Occipital lobe (tissue), 2 donors: ENCODE measurements around the gene ZNF541. TPM values are rescaled to one million over a fixed set of nuclear protein-coding genes. Genes with fewer than 3 reads are reported as not detected.
"Not testable (repeated sequence)": the region's sequence is repeated elsewhere in the genome, so short reads cannot be mapped to it uniquely, and the experiment has no call there.

ENCODE experiments used
- DNase-seq: peaks from one replicate; lab custom pipeline; 2025; lab: John Stamatoyannopoulos, UW
- total RNA-seq: library from RNA; depleted of rRNA; stranded (reverse); fragments of >200 nt; gene quantifications from one replicate; pipeline ENCODE4 v1.2.3, GENCODE V29; 2014

The ZNF541 gene
- total RNA-seq, 1 donor from 2014 or later, result not detected

DNA sequence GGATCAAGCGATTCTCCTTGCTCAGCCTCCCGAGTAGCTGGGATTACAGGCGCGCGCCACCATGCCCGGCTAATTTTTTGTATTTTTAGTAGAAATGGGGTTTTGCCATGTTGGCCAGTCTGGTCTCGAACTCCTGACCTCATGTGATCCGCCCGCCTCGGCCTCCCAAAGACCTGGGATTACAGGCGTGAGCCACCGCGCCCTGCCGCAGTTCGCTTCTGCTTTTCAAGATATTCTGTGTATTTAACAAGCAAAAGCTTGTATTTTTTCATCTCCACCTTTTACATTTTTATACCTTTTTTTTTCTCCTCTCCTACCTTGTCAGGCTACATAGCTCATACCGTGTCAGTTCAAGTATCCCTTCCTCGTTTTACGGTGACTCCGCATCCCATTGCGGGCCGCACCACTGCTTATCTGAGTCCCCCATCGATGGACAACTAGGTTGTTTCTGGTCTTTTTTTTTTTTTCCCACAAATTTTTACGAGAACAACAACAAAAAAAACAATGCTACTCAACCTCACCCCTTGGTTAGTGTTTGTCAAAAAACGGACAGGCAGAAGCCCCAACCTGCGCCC lies 26.8 kb upstream of the ZNF541 start:
- DNase-seq, result not testable (repeated sequence)

- DNase-seq, result peak; percentile 13
Measured at GRCh38 chr19:47598407-47599349, 25.7 kb upstream of the ZNF541 start.

- DNase-seq, result no peak
Measured at GRCh38 chr19:47595944-47596343, 23.0 kb upstream of the ZNF541 start.

- no peak for DNase-seq
Measured at GRCh38 chr19:47593860-47594259, 20.9 kb upstream of the ZNF541 start.

DNA sequence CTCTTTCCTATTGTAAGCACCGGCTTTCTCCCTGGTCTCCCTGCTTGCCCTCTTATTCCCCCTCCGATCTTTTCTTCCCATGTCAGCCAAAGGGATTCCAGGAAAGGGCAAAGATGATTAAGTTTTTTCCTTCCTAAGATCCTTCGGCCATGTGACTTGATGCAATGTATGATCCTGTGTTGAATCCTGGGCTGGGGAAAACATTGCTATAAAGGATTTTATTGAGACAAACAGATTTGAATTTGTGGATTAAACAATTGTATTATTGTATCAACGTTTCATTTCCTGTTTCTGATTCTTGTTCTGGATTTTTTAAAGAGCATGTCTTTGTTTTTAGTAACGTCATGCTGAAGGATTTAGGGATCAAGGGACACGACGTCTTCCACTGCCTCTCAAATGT lies 16.9 kb upstream of the ZNF541 start:
- no peak for DNase-seq

DNA sequence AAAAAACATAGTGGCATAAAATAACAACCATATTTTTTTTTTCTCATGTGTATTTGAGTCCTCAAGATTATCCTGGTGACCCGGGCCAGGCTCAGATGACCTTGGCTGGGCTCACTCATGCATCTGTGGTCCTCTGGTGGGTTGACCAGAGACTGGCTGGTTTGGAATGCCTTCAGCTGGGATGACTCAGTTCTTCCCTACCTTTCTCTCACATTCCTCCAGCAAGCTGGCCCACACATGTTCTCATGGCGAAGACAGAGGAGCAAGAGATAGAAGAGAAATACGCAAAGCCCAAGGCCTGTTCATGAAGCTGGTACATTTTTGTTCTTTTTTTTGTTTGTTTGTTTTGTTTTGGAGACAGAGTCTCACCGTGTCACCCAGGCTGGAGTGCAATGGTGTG lies 14.3 kb upstream of the ZNF541 start:
- DNase-seq, result no peak

GRCh38 chr19:47583161-47583560 lies 10.2 kb upstream of the ZNF541 start:
- DNase-seq, result not testable (repeated sequence)

DNA sequence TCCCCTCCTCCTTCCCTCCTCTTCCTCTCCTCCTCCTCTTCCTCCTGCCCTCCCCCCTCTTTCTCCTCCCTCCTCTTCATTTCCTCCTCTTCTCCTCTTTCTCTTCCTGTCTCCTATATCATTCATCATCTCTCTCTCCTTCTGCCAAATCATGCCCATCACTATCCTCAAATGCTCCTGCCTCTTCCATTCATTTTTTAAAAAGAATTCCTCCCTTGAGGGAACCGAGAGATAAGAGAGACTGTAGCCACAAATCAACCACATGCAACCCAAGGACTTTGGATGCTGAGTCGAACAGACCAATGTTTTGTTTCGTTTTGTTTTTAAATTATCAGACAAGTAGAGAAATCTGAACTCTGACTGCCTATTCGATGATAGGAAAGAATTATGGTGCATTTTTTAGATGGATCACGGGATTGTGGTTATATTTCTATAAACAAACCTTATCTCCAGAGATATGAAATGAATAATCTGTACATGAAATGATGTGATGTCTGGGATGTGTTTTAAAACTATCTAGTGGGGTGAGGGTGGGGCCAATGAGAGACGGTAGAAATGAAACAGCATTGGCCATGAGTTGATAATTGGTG lies 9.5 kb upstream of the ZNF541 start:
- no peak for DNase-seq

- DNase-seq, result no peak
Measured at GRCh38 chr19:47581605-47582319, 8.8 kb upstream of the ZNF541 start.

GRCh38 chr19:47580397-47580796 lies 7.4 kb upstream of the ZNF541 start:
- DNase-seq, result no peak

DNA sequence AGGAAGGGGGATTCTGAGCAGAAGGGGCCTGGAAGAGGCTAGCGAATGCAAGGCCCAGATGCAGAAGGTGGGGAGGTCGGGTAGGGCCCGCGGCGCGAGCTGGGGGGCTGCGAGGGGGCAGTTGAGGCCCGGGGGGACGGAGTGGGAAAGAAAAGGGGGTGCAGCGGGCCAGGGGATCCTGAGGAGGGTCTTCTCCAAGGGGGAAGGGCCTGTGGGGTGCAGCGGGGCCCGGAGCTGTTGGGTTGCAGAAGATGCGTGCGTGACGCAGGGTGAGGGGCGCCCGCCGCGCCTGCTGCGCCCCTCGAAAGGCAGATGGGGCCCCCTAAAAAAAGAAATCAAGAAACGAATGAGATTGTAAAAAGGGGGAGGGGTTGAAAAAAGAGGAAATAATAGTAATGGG lies 313 bp downstream of the ZNF541 start:
- no peak for DNase-seq

DNA sequence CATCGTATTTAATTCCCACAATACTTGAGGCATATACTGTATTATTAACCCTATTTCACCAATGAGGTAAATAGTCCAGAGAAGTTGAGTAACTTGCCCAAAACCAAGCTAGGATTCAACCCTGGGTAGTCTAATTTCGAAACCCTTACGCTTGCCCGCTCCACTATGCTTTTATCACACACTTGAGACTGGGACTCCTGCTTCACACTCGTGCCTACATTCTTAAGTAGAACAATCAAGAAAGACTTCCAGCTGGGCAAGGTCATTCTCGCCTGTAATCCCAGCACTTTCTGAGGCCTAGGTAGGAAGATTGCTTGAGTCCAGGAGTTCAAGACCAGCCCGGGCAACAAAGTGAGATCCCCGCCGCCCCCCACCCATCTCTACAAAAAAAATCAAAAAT lies 3.6 kb downstream of the ZNF541 start:
- DNase-seq, result no peak

DNA sequence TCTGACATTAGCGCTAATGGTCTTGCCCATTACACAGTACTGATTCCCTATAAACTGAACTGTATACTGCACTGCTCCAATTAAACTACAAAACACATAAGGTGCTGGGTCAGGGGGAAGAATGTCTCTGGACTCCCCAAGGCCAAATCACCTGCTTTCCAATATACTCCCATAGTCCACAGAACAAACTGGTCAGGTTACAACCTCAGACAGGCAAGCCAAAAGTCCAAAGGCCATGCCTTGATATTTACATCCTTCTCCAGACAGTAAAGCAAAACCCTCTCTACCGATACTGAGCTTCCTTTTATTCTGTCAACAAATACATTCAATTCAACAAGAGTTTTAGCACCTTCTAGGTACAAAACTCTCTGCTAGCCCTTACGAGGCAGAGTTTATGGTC lies 8.9 kb downstream of the ZNF541 start:
- DNase-seq, result no peak

DNA sequence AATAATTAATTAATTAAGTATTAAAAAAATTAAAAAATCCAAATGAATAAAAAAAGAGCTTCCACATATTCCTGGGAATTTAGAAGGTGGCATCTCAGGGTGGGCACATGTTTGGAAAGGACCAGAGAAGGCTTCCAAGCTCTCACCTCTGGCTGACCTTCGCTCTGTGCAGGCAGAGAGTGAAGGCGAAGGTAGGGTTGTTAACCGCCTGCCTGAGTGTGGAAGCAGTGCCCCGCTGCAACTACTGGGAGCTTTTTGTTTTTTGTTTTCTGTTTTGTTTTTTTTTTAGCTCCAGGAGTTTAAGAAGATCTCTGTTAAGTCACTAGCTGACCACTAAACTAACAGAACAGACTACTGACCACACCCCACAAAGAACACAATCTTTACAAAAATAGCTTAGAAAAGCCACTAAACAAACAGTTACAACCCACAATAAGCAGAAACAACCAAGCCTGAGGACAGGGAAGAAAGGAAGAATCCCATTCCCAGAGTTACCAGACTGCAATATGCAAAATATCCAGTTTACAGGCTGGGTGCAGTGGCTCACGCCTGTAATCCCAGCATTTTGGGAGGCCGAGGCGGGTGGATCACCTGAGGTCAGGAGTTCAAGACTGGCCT lies 11.4 kb downstream of the ZNF541 start:
- DNase-seq, result no peak

DNA sequence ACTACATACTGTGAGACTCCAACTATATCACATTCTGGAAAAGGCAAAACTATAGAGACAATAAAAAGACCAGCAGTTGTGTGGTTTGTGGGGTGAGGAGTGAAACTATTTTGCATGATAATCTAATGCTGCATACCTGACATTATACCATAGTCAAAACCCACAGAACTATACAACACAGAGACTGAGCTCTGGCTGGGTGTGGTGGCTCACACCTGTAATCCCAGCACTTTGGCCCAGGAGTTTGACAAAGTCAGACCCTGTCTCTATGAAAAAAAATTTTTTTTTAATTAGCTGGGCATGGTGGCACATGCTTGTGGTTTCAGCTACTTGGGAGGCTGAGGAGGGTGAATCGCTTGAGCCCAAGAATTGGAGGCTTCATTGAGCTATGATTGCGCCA lies 11.9 kb downstream of the ZNF541 start:
- no peak for DNase-seq

- DNase-seq, result no peak
Measured at GRCh38 chr19:47550129-47550528, 22.8 kb downstream of the ZNF541 start.

- no peak for DNase-seq
Measured at GRCh38 chr19:47549261-47549862, 23.6 kb downstream of the ZNF541 start.

GRCh38 chr19:47547199-47547598 lies 25.7 kb downstream of the ZNF541 start:
- no peak for DNase-seq

DNA sequence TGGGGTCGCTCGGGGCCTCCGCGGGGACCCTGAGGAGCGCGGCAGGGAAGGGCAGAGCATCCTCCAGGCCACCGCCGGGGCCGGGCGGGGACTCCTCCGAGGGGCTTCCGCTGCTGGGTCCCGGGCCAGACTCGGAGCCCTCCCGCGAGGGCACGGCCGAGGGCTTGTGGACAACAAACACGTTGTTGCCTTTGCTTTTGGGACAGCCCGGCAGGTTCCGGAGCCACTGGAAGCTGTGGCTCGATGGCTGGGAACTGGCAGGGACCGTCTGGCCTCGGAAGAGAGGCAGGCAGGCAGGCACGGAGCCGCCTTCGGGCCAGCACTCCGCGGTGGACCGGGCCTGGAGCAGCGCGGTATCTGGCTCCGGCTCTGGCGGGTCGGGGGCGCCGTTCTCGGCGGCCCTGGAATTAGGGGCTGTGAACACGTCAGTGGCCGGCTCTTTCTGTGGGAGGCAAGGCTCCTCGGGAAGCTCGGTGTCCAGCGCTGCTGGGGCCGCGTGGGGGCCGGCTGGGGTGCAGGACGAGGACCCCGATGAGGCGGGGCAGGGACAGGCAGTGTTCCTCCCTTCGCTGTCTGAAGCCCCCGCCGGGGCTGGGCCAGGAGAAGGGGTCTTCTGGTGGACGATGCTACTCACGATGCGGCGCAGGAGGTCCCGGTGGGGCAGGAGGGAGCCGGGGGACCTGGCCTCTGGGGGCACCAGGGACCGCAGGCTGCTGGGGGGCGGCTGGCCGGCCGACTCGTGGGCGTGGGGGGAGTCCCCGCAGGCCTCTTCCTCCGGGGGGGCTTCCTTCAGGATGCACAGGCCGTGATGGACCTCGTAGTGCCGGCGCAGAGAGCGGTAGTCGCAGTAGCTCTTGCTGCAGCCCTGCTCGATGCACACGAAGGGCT lies 27.6 kb downstream of the ZNF541 start:
- no peak for DNase-seq

DNA sequence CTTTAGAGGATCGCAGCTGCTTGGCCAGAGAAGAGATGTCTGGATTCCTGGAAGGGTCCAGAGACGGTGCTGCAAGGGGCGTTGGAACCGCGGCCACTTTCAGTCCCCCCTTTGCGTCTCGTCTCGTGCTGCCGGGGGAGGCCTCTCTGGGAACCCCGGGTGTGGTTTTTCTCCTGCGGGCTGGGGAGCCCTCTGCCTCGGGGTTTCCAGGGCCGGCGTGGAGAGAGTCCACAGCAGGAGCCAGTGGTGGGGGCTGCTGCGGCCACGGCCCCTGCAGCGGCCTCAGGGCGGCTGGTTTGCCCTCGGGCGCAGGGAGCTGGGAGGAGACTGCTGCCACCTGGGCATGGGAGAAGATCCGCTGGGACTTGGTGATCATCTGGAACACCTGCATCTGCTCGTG lies 28.5 kb downstream of the ZNF541 start:
- DNase-seq, result no peak
